HL-60 (cell line): ENCODE data around the gene GJE1.
A peak's percentile ranks its signal among the peaks of the same experiment; 100 is the strongest.

Experiments
- DNase-seq, 2 experiments: peaks; one replicate each; pipeline ENCODE4 v3.0.0-alpha.2; 2010 to 2020; ENCODE audit warnings: low read depth in 1 of 2, low spot score in 1 of 2
- H3K27ac ChIP-seq: fragments of 250-450 bp; sonication (Bioruptor Pico); replicated peaks from 2 replicates; pipeline ENCODE4 v1.5.1; 2020; ENCODE audit warnings: mild to moderate bottlenecking, moderate library complexity
- H3K27me3 ChIP-seq: fragments of 250-450 bp; sonication (Bioruptor Pico); 2 replicates; pipeline ENCODE4 v1.5.1; 2021; ENCODE audit warnings: mild to moderate bottlenecking, moderate library complexity; ENCODE audit not compliant: insufficient read depth, poor library complexity, severe bottlenecking
- H3K4me3 ChIP-seq: replicated peaks from 2 replicates; pipeline ENCODE4 v1.5.1; 2011; ENCODE audit warnings: mild to moderate bottlenecking, control low read depth, low read length; ENCODE audit not compliant: insufficient read depth
- CTCF ChIP-seq: IDR thresholded peaks from one replicate; pipeline ENCODE4 v1.5.1; 2011; ENCODE audit warnings: low read length, control low read depth, inconsistent platforms; ENCODE audit not compliant: insufficient read depth
- GABPA ChIP-seq: IDR thresholded peaks from 2 replicates; pipeline ENCODE4 v1.6.1; 2012; ENCODE audit warnings: low read depth
- POLR2AphosphoS5 ChIP-seq: IDR thresholded peaks from 2 replicates; pipeline ENCODE4 v1.6.1; 2012; ENCODE audit warnings: low read depth
- REST ChIP-seq: IDR thresholded peaks from 2 replicates; pipeline ENCODE4 v1.6.1; 2012; ENCODE audit warnings: low read depth; ENCODE audit not compliant: insufficient replicate concordance
- SPI1 ChIP-seq: IDR thresholded peaks from 2 replicates; pipeline ENCODE4 v1.6.1; 2012; ENCODE audit warnings: low read depth, mild to moderate bottlenecking, borderline replicate concordance

GJE1 gene

GRCh38 chr6:142182004-142182403, 49.3 kb downstream of the GJE1 start:
- no peak for TF ChIP-seq CTCF
- no peak for TF ChIP-seq POLR2AphosphoS5
- no peak for TF ChIP-seq GABPA
- no peak for TF ChIP-seq SPI1
- no peak for TF ChIP-seq REST
- Histone ChIP-seq H3K4me3 (no peak overlapping the region), H3K27me3 (no peaks in the 10 kb centered on the region), H3K27ac (no peak overlapping the region)
- no peak for DNase-seq

GRCh38 chr6:142183351-142183750, 50.6 kb downstream of the GJE1 start:
- H3K27ac ChIP-seq = no peak overlapping the region
- no peak for DNase-seq
- H3K27me3 ChIP-seq = no peaks in the 10 kb centered on the region
- TF ChIP-seq REST (no peak), CTCF (no peak), SPI1 (no peak), POLR2AphosphoS5 (no peak), GABPA (no peak)
- no peak overlapping the region for H3K4me3 ChIP-seq

DNA sequence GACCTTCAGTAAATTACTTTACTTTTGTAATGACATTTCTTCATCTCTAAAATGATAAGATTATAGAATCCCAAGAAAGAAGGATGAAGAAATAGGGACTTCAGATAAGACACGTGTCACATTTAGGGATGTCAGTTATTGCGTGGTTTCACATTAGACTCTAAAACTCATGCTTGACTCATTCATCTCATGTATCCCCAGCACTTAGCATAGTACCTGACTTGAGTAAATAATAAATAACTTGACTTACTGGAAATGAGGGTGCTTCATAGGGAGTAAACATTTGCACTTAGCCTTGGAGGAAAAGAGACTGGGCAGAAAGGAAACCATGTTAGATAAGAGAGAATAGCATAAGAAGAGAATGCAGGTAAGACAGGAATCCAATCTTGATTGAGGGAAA, 51.6 kb downstream of the GJE1 start:
- TF ChIP-seq CTCF (no peak), POLR2AphosphoS5 (no peak), REST (no peak)
- no peak for DNase-seq
- Histone ChIP-seq H3K27me3 (no peaks in the 10 kb centered on the region), H3K27ac (peak overlapping the region; percentile 5), H3K4me3 (no peak overlapping the region)
